WTC11 (cell line): ENCODE results near the gene ACOT9.

Experiments used
- CTCF ChIP-seq: fragments of 200-600 bp; IDR thresholded peaks from 2 replicates; pipeline ENCODE4 v1.8.0; 2022; ENCODE audit warnings: antibody characterized with exemption
- FOXJ3 ChIP-seq: sonication (generic); formaldehyde crosslinking; IDR thresholded peaks from 2 replicates; pipeline ENCODE4 v1.9.0; 2021; ENCODE audit warnings: missing genetic modification reagents, mild to moderate bottlenecking, borderline replicate concordance
- JUN ChIP-seq: sonication (generic); formaldehyde crosslinking; IDR thresholded peaks from 2 replicates; pipeline ENCODE4 v1.8.0; 2023; ENCODE audit warnings: mild to moderate bottlenecking, missing genetic modification reagents
- KAT7 ChIP-seq: sonication (generic); formaldehyde crosslinking; IDR thresholded peaks from 2 replicates; pipeline ENCODE4 v1.8.1; 2023; ENCODE audit warnings: missing genetic modification reagents, mild to moderate bottlenecking, borderline replicate concordance
- MLX ChIP-seq: sonication (generic); formaldehyde crosslinking; IDR thresholded peaks from 2 replicates; pipeline ENCODE4 v1.8.1; 2023; ENCODE audit warnings: mild to moderate bottlenecking, missing genetic modification reagents, moderate library complexity
- PRDM15 ChIP-seq: sonication (generic); formaldehyde crosslinking; IDR thresholded peaks from 2 replicates; pipeline ENCODE4 v1.8.0; 2022; ENCODE audit warnings: missing genetic modification reagents
- TCF7 ChIP-seq: sonication (generic); formaldehyde crosslinking; IDR thresholded peaks from 2 replicates; pipeline ENCODE4 v1.8.0; 2022; ENCODE audit warnings: mild to moderate bottlenecking, low read depth, missing genetic modification reagents, moderate library complexity
- USF1 ChIP-seq: sonication (generic); formaldehyde crosslinking; IDR thresholded peaks from 2 replicates; pipeline ENCODE4 v1.8.0; 2022; ENCODE audit warnings: mild to moderate bottlenecking, missing genetic modification reagents
- ZNF121 ChIP-seq: sonication (generic); formaldehyde crosslinking; IDR thresholded peaks from 2 replicates; pipeline ENCODE4 v1.8.0; 2023; ENCODE audit warnings: missing genetic modification reagents
- TF ChIP-seq, protein P1 (sequence below): sonication (generic); formaldehyde crosslinking; IDR thresholded peaks from 2 replicates; pipeline ENCODE4 v1.8.0; 2022; ENCODE audit warnings: mild to moderate bottlenecking, missing genetic modification reagents

GRCh38 chrX:23766650-23767551, 23.8 kb upstream of the ACOT9 start:
- no peak for TF ChIP-seq CTCF
- TF ChIP-seq, protein P1, sequence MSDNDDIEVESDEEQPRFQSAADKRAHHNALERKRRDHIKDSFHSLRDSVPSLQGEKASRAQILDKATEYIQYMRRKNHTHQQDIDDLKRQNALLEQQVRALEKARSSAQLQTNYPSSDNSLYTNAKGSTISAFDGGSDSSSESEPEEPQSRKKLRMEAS (CRISPR knock-in tag) = no peak
- TF ChIP-seq KAT7 (CRISPR knock-in tag) = no peak
- TF ChIP-seq PRDM15 = no peak
- TF ChIP-seq MLX (CRISPR knock-in tag) = no peak
- TF ChIP-seq TCF7 (CRISPR knock-in tag) = no peak
- no peak for TF ChIP-seq FOXJ3 (CRISPR knock-in tag)
- no peak for TF ChIP-seq USF1
- no peak for TF ChIP-seq ZNF121 (CRISPR knock-in tag)
- TF ChIP-seq JUN (CRISPR knock-in tag) = no peak
